WTC11 (cell line): Measurements from ENCODE around the gene AANAT. TPM values are rescaled to one million over a fixed set of nuclear protein-coding genes. Genes with fewer than 3 reads are reported as not detected.

Experiments
- ATAC-seq: fragments of 200-7000 bp; cut with Tn5 transposase; 2 replicates; pipeline ENCODE4 v1.10.0; 2021; ENCODE audit warnings: mild to moderate bottlenecking, moderate library complexity
- CTCF ChIA-PET: fragments of 300-600 bp; sonication (Branson Sonifier 250); formaldehyde crosslinking; loops from one replicate; lab custom pipeline; 2021; ENCODE audit warnings: antibody characterized with exemption; lab: Charles Lee
- POLR2A ChIA-PET: fragments of 350-600 bp; sonication (Branson Sonifier 250); formaldehyde crosslinking; loops from one replicate; lab custom pipeline; 2021; ENCODE audit warnings: antibody characterized with exemption; lab: Charles Lee
- DNase-seq: peaks from one replicate; pipeline ENCODE4 v3.0.0; 2021; ENCODE audit warnings: low spot score
- H3K27ac Mint-ChIP-seq: 2 replicates; pipeline ENCODE4 v1.8.0; 2021; ENCODE audit warnings: mixed read lengths
- H3K27me3 Mint-ChIP-seq: 2 replicates; pipeline ENCODE4 v1.8.0; 2021; ENCODE audit warnings: low read depth, mild to moderate bottlenecking, moderate library complexity, mixed read lengths
- H3K36me3 Mint-ChIP-seq: 2 replicates; pipeline ENCODE4 v1.8.0; 2021; ENCODE audit warnings: mixed read lengths
- H3K4me1 Mint-ChIP-seq: 2 replicates; pipeline ENCODE4 v1.8.0; 2022; ENCODE audit warnings: mixed read lengths
- H3K4me3 Mint-ChIP-seq: 2 replicates; pipeline ENCODE4 v1.8.0; 2021; ENCODE audit warnings: mild to moderate bottlenecking, moderate library complexity, mixed read lengths
- H3K9me3 Mint-ChIP-seq: 2 replicates; pipeline ENCODE4 v1.8.0; 2021; ENCODE audit warnings: mixed read lengths
- ATF1 ChIP-seq: sonication (generic); formaldehyde crosslinking; IDR thresholded peaks from 2 replicates; pipeline ENCODE4 v1.8.1; 2023; ENCODE audit warnings: mild to moderate bottlenecking, moderate library complexity, missing genetic modification reagents
- EMX1 ChIP-seq: fragments of 250-450 bp; sonication (Bioruptor Pico); IDR thresholded peaks from 2 replicates; pipeline ENCODE4 v1.8.0; 2021; ENCODE audit warnings: mild to moderate bottlenecking
- FOXK1 ChIP-seq: sonication (generic); formaldehyde crosslinking; IDR thresholded peaks from 2 replicates; pipeline ENCODE4 v1.8.0; 2022; ENCODE audit warnings: mild to moderate bottlenecking, moderate library complexity, missing genetic modification reagents
- GRHL2 ChIP-seq: fragments of 250-450 bp; sonication (Bioruptor Pico); IDR thresholded peaks from 2 replicates; pipeline ENCODE4 v1.8.0; 2022; ENCODE audit warnings: mild to moderate bottlenecking, moderate library complexity; ENCODE audit not compliant: insufficient replicate concordance, severe bottlenecking
- IRF2 ChIP-seq: sonication (generic); formaldehyde crosslinking; IDR thresholded peaks from 2 replicates; pipeline ENCODE4 v1.8.0; 2022; ENCODE audit warnings: low read depth, missing genetic modification reagents, borderline replicate concordance
- NFATC4 ChIP-seq: fragments of 250-450 bp; sonication (Bioruptor Pico); IDR thresholded peaks from 2 replicates; pipeline ENCODE4 v1.9.0; 2021; ENCODE audit warnings: mild to moderate bottlenecking
- OVOL2 ChIP-seq: fragments of 250-450 bp; sonication (Bioruptor Pico); IDR thresholded peaks from 2 replicates; pipeline ENCODE4 v1.9.0; 2021; ENCODE audit warnings: mild to moderate bottlenecking, borderline replicate concordance
- SMAD4 ChIP-seq: sonication (generic); formaldehyde crosslinking; IDR thresholded peaks from 2 replicates; pipeline ENCODE4 v1.8.0; 2022; ENCODE audit warnings: mild to moderate bottlenecking, missing genetic modification reagents
- TEAD1 ChIP-seq: sonication (generic); formaldehyde crosslinking; IDR thresholded peaks from 2 replicates; pipeline ENCODE4 v1.8.0; 2022; ENCODE audit warnings: mild to moderate bottlenecking, missing genetic modification reagents
- ZBTB21 ChIP-seq: sonication (generic); formaldehyde crosslinking; IDR thresholded peaks from 2 replicates; pipeline ENCODE4 v1.8.1; 2023; ENCODE audit warnings: mild to moderate bottlenecking, missing genetic modification reagents, borderline replicate concordance
- ZNF219 ChIP-seq: sonication (generic); formaldehyde crosslinking; IDR thresholded peaks from 2 replicates; pipeline ENCODE4 v1.8.0; 2023; ENCODE audit warnings: missing genetic modification reagents, mild to moderate bottlenecking, borderline replicate concordance
- ZNF263 ChIP-seq: sonication (generic); formaldehyde crosslinking; IDR thresholded peaks from 2 replicates; pipeline ENCODE4 v1.8.1; 2022; ENCODE audit warnings: low read depth, mild to moderate bottlenecking, moderate library complexity, missing genetic modification reagents
- ZNF396 ChIP-seq: fragments of 250-450 bp; sonication (Bioruptor Pico); IDR thresholded peaks from 2 replicates; pipeline ENCODE4 v1.8.0; 2021; ENCODE audit warnings: mild to moderate bottlenecking, moderate library complexity, borderline replicate concordance
- ZNF423 ChIP-seq: fragments of 250-450 bp; sonication (Bioruptor Pico); IDR thresholded peaks from 2 replicates; pipeline ENCODE4 v2.1.2; 2022; ENCODE audit warnings: mild to moderate bottlenecking, moderate library complexity
- ZNF671 ChIP-seq: fragments of 250-450 bp; sonication (Bioruptor Pico); IDR thresholded peaks from 2 replicates; pipeline ENCODE4 v1.8.0; 2021; ENCODE audit warnings: mild to moderate bottlenecking
- total RNA-seq: library from RNA; stranded (reverse); gene quantifications from 3 replicates; pipeline ENCODE4 v1.2.3, GENCODE V29; 2021
- TF ChIP-seq, protein P1 (sequence below): sonication (generic); formaldehyde crosslinking; IDR thresholded peaks from 2 replicates; pipeline ENCODE4 v1.8.1; 2022; ENCODE audit warnings: low read depth, mild to moderate bottlenecking, moderate library complexity, missing genetic modification reagents, borderline replicate concordance
- TF ChIP-seq, protein P2 (sequence below): sonication (generic); formaldehyde crosslinking; IDR thresholded peaks from 2 replicates; pipeline ENCODE4 v1.8.0; 2022; ENCODE audit warnings: mild to moderate bottlenecking, missing genetic modification reagents
- TF ChIP-seq, protein P3 (sequence below): sonication (generic); formaldehyde crosslinking; IDR thresholded peaks from 2 replicates; pipeline ENCODE4 v1.8.1; 2023; ENCODE audit warnings: mild to moderate bottlenecking, missing genetic modification reagents, moderate library complexity
- TF ChIP-seq, protein P4 (sequence below): sonication (generic); formaldehyde crosslinking; IDR thresholded peaks from 2 replicates; pipeline ENCODE4 v1.8.0; 2023; ENCODE audit warnings: mild to moderate bottlenecking, missing genetic modification reagents
- TF ChIP-seq, protein P5 (sequence below): sonication (generic); formaldehyde crosslinking; IDR thresholded peaks from 2 replicates; pipeline ENCODE4 v1.8.0; 2022; ENCODE audit warnings: mild to moderate bottlenecking, missing genetic modification reagents
- TF ChIP-seq, protein P6 (sequence below): fragments of 250-450 bp; sonication (Bioruptor Pico); IDR thresholded peaks from 2 replicates; pipeline ENCODE4 v1.9.0; 2021; ENCODE audit warnings: mild to moderate bottlenecking

Gene AANAT
- total RNA-seq, 1 experiment from 2014 or later = 0.17 TPM

DNA sequence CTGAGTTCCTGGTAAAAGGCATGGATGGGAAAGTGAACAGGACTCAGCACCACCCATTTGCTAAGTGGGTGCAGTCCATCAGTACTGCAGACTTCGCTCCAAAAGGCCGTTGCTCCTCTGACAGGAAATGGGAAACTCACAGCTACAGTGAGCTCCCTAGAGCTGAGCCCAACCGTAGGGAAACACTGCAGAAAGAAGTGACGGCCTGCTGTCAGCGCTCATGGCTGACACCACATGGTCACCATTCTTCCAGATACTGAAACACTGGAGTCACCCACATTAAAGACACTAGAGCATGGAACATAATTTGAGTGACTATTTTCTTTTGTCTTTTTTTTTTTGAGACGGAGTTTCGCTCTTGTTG lies 46.4 kb upstream of the AANAT start (continued):
- TF ChIP-seq ZNF671 = no peak
- TF ChIP-seq ZNF396 = no peak
- no peak for TF ChIP-seq GRHL2 (CRISPR knock-in tag)

DNA sequence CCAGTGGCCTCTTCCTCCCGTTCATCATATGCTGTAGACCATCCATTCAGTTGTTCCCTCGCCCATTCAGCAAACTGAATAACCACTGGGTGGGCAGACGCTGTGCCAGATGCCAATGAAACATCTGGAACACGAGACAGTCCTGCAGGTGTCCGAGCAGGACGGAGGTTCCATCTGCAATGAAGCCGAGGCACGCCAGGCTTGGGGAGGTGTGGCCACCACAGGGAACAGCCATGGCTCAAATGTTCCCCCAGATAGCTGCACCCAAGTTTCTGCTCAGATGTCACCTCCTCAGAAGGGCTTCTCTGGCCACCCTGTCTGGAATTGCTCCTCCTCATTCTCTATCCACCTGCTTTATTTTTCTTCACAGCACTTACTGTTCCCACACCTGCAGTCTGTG lies 45.0 kb upstream of the AANAT start:
- POLR2A ChIA-PET = no interaction called here
- Mint-ChIP-seq H3K27ac (peak overlapping the region; percentile 90; the same call in 1 of the 2 replicates), H3K27me3 (no peaks in the 10 kb centered on the region), H3K4me3 (no peak overlapping the region), H3K36me3 (peaks cover 14% of the 10 kb centered on the region), H3K9me3 (peaks cover 4% of the 10 kb centered on the region), H3K4me1 (peaks cover 52% of the 10 kb centered on the region)
- TF ChIP-seq, protein P1, sequence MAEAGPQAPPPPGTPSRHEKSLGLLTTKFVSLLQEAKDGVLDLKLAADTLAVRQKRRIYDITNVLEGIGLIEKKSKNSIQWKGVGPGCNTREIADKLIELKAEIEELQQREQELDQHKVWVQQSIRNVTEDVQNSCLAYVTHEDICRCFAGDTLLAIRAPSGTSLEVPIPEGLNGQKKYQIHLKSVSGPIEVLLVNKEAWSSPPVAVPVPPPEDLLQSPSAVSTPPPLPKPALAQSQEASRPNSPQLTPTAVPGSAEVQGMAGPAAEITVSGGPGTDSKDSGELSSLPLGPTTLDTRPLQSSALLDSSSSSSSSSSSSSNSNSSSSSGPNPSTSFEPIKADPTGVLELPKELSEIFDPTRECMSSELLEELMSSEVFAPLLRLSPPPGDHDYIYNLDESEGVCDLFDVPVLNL (CRISPR knock-in tag) = no peak
- TF ChIP-seq ATF1 (CRISPR knock-in tag) = no peak
- no peak for TF ChIP-seq ZNF396
- no peak for TF ChIP-seq ZNF423 (CRISPR knock-in tag)
- TF ChIP-seq, protein P2, sequence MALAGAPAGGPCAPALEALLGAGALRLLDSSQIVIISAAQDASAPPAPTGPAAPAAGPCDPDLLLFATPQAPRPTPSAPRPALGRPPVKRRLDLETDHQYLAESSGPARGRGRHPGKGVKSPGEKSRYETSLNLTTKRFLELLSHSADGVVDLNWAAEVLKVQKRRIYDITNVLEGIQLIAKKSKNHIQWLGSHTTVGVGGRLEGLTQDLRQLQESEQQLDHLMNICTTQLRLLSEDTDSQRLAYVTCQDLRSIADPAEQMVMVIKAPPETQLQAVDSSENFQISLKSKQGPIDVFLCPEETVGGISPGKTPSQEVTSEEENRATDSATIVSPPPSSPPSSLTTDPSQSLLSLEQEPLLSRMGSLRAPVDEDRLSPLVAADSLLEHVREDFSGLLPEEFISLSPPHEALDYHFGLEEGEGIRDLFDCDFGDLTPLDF = no peak
- TF ChIP-seq, protein P3, sequence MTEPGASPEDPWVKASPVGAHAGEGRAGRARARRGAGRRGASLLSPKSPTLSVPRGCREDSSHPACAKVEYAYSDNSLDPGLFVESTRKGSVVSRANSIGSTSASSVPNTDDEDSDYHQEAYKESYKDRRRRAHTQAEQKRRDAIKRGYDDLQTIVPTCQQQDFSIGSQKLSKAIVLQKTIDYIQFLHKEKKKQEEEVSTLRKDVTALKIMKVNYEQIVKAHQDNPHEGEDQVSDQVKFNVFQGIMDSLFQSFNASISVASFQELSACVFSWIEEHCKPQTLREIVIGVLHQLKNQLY (CRISPR knock-in tag) = no peak
- TF ChIP-seq, protein P4, sequence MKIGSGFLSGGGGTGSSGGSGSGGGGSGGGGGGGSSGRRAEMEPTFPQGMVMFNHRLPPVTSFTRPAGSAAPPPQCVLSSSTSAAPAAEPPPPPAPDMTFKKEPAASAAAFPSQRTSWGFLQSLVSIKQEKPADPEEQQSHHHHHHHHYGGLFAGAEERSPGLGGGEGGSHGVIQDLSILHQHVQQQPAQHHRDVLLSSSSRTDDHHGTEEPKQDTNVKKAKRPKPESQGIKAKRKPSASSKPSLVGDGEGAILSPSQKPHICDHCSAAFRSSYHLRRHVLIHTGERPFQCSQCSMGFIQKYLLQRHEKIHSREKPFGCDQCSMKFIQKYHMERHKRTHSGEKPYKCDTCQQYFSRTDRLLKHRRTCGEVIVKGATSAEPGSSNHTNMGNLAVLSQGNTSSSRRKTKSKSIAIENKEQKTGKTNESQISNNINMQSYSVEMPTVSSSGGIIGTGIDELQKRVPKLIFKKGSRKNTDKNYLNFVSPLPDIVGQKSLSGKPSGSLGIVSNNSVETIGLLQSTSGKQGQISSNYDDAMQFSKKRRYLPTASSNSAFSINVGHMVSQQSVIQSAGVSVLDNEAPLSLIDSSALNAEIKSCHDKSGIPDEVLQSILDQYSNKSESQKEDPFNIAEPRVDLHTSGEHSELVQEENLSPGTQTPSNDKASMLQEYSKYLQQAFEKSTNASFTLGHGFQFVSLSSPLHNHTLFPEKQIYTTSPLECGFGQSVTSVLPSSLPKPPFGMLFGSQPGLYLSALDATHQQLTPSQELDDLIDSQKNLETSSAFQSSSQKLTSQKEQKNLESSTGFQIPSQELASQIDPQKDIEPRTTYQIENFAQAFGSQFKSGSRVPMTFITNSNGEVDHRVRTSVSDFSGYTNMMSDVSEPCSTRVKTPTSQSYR (CRISPR knock-in tag) = no peak
- TF ChIP-seq, protein P5, sequence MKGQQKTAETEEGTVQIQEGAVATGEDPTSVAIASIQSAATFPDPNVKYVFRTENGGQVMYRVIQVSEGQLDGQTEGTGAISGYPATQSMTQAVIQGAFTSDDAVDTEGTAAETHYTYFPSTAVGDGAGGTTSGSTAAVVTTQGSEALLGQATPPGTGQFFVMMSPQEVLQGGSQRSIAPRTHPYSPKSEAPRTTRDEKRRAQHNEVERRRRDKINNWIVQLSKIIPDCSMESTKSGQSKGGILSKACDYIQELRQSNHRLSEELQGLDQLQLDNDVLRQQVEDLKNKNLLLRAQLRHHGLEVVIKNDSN (CRISPR knock-in tag) = no peak
- no peak for TF ChIP-seq SMAD4 (CRISPR knock-in tag)
- TF ChIP-seq TEAD1 (CRISPR knock-in tag) = no peak
- no peak for TF ChIP-seq ZNF263 (CRISPR knock-in tag)
- no peak for TF ChIP-seq ZNF219
- TF ChIP-seq EMX1 (CRISPR knock-in tag) = no peak
- TF ChIP-seq FOXK1 = no peak
- TF ChIP-seq IRF2 (CRISPR knock-in tag) = no peak
- no peak for TF ChIP-seq NFATC4 (CRISPR knock-in tag)
- TF ChIP-seq ZBTB21 = no peak
- TF ChIP-seq OVOL2 (CRISPR knock-in tag) = no peak
- TF ChIP-seq, protein P6, sequence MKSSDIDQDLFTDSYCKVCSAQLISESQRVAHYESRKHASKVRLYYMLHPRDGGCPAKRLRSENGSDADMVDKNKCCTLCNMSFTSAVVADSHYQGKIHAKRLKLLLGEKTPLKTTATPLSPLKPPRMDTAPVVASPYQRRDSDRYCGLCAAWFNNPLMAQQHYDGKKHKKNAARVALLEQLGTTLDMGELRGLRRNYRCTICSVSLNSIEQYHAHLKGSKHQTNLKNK (CRISPR knock-in tag) = no peak
- DNase-seq (no peak), ATAC-seq (no peak)
- CTCF ChIA-PET = interaction anchor here (0.7 kb wide), 1 partner anchor 36 kb away, joined by 3 read pairs; no protein-coding TSS in a partner anchor
